MCF 10A (cell line): Measurements from ENCODE around the gene ORAI1. TPM values are rescaled to one million over a fixed set of nuclear protein-coding genes. Genes with fewer than 3 reads are reported as not detected.

Source experiments
- BruUV-seq: library from RNA; stranded (reverse); fragments of 400-500 nt; replicated peaks from 2 replicates; lab custom pipeline; 2021; lab: Mats Ljungman, UMichigan
- CTCF ChIA-PET: fragments of 300-600 bp; sonication (Branson Sonifier 250); formaldehyde crosslinking; extraction: SDS; loops from one replicate; lab custom pipeline; 2021; ENCODE audit warnings: antibody characterized with exemption, inconsistent platforms; lab: Yijun Ruan, JAX
- POLR2A ChIA-PET: fragments of 300-600, 350-650 bp; sonication (Branson Sonifier 250); formaldehyde crosslinking; extraction: SDS; loops from one replicate; lab custom pipeline; 2020; ENCODE audit warnings: antibody characterized with exemption, inconsistent platforms; lab: Yijun Ruan, JAX
- DNase-seq: peaks from one replicate; pipeline ENCODE4 v3.0.0-alpha.2; 2018; ENCODE audit not compliant: unreplicated experiment
- H3K27ac Mint-ChIP-seq: one replicate; pipeline ENCODE4 v1.8.0; 2022; ENCODE audit warnings: mild to moderate bottlenecking, low read depth, mixed read lengths; ENCODE audit not compliant: unreplicated experiment
- H3K27me3 Mint-ChIP-seq: one replicate; pipeline ENCODE4 v1.8.0; 2022; ENCODE audit warnings: mixed read lengths; ENCODE audit not compliant: insufficient read depth, unreplicated experiment
- H3K36me3 Mint-ChIP-seq: one replicate; pipeline ENCODE4 v1.8.0; 2022; ENCODE audit warnings: mild to moderate bottlenecking, moderate library complexity, mixed read lengths; ENCODE audit not compliant: insufficient read depth, unreplicated experiment
- H3K4me1 Mint-ChIP-seq: one replicate; pipeline ENCODE4 v1.8.0; 2022; ENCODE audit warnings: mixed read lengths; ENCODE audit not compliant: insufficient read depth, unreplicated experiment
- H3K4me3 Mint-ChIP-seq: one replicate; pipeline ENCODE4 v1.8.0; 2022; ENCODE audit warnings: mild to moderate bottlenecking, moderate library complexity, mixed read lengths; ENCODE audit not compliant: unreplicated experiment
- H3K9me3 Mint-ChIP-seq: one replicate; pipeline ENCODE4 v1.8.0; 2022; ENCODE audit warnings: mixed read lengths; ENCODE audit not compliant: unreplicated experiment
- CTCF ChIP-seq: fragments of 200-600 bp; IDR thresholded peaks from one replicate; pipeline ENCODE4 v1.8.0; 2022; ENCODE audit warnings: antibody characterized with exemption, mild to moderate bottlenecking; ENCODE audit not compliant: unreplicated experiment
- intact Hi-C: fragments of 100-400 bp; cut with micrococcal nuclease; formaldehyde crosslinking; loops from 2 replicates; pipeline ENCODE4 v1.14.1; 2022
- total RNA-seq: library from RNA; stranded (reverse); gene quantifications from 2 replicates; pipeline ENCODE4 v1.2.3, GENCODE V29; 2022

ORAI1 gene
- total RNA-seq, 1 experiment from 2014 or later = 16.3 TPM

DNA sequence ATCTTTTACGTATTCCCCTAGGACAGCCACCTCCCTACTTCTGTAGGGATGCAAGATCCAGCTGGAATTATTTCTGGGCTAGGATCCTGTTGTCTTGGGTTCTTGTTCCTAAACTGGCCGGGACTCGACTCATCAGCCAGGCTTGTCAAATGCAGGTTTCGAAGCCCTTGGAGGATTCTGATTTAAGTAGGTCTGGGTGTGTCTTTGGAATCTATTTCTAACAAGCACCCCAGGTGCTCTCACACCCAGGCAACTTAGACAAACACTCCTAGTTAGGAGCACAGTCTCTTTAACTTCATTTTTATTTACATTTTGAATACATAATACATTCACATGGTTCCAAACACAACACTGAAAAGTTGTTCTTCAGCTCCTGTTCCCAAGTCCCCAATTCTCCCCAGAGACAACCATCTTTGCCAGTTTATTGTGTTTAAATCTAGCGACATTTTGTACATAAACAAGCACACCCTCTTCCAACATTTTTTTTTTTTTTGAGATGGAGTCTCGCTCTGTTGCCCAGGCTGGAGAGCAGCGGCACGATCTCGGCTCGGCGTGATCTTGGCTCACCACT lies 22.2 kb downstream of the ORAI1 start:
- no TSS peak for BruUV-seq
- intact Hi-C loops = no loop called here
- H3K36me3 Mint-ChIP-seq = no peaks in the 10 kb centered on the region
- H3K4me1 Mint-ChIP-seq = no peaks in the 10 kb centered on the region
- no peaks in the 10 kb centered on the region for H3K9me3 Mint-ChIP-seq
- TF ChIP-seq CTCF = no peak
- no peak overlapping the region for H3K27ac Mint-ChIP-seq
- POLR2A ChIA-PET = no interaction called here
- no peak overlapping the region for H3K4me3 Mint-ChIP-seq
- CTCF ChIA-PET = interaction anchor here (0.6 to 0.7 kb wide), 2 partner anchors 10 to 154 kb away, joined by 3 to 4 read pairs; no protein-coding TSS in a partner anchor
- no peaks in the 10 kb centered on the region for H3K27me3 Mint-ChIP-seq
- no peak for DNase-seq

- intact Hi-C loops = no loop called here
- DNase-seq = no peak
- Mint-ChIP-seq H3K4me1 (no peaks in the 10 kb centered on the region), H3K9me3 (no peaks in the 10 kb centered on the region), H3K4me3 (no peak overlapping the region), H3K27me3 (no peaks in the 10 kb centered on the region), H3K36me3 (no peaks in the 10 kb centered on the region), H3K27ac (no peak overlapping the region)
- ChIA-PET CTCF (interaction anchor here (0.6 kb wide), 1 partner anchor 43 kb away, joined by 3 read pairs; no protein-coding TSS in a partner anchor), POLR2A (interaction anchor here (0.8 kb wide), 1 partner anchor 19 kb away, joined by 4 read pairs; no protein-coding TSS in a partner anchor)
- no peak for TF ChIP-seq CTCF
- no TSS peak for BruUV-seq
Measured at GRCh38 chr12:121649322-121649721, 23.0 kb downstream of the ORAI1 start.

GRCh38 chr12:121649819-121650353 lies 23.6 kb downstream of the ORAI1 start:
- Mint-ChIP-seq H3K4me1 (no peaks in the 10 kb centered on the region), H3K9me3 (no peaks in the 10 kb centered on the region), H3K27me3 (no peaks in the 10 kb centered on the region), H3K36me3 (no peaks in the 10 kb centered on the region), H3K27ac (no peak overlapping the region), H3K4me3 (no peak overlapping the region)
- BruUV-seq = no TSS peak
- TF ChIP-seq CTCF = no peak
- CTCF ChIA-PET = interaction anchor here (0.6 to 0.7 kb wide), 2 partner anchors 14 to 44 kb away, joined by 3 read pairs; no protein-coding TSS in a partner anchor
- intact Hi-C loops = no loop called here
- no peak for DNase-seq
- POLR2A ChIA-PET = interaction anchor here (0.8 kb wide), 1 partner anchor 19 kb away, joined by 4 read pairs; no protein-coding TSS in a partner anchor

DNA sequence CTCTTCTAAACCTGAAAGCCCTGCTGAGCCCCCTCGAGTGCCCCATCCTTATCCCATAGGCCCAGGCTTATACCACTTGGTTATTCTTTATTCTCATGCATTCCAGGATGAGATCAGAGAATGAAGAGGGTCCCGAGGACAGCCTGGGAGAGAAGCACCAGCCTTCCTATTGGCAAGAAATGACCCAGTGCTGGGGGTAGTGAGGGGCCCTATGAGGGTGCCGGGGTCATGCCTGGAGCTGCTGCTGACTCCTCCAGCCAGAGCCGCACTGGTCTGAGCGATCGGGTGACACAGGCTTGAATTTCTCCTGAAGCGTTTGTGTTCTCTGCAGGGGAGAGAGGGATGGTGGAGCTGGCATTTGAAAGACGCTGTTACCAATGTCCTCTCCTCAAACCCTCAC lies 25.0 kb downstream of the ORAI1 start:
- POLR2A ChIA-PET = no interaction called here
- H3K27ac Mint-ChIP-seq = no peak overlapping the region
- no peak for TF ChIP-seq CTCF

More for the DNA sequence above, 25.0 kb downstream of the ORAI1 start:
- H3K4me1 Mint-ChIP-seq = no peaks in the 10 kb centered on the region
- no peak for DNase-seq
- no peaks in the 10 kb centered on the region for H3K36me3 Mint-ChIP-seq
- no TSS peak for BruUV-seq
- CTCF ChIA-PET = no interaction called here
- H3K27me3 Mint-ChIP-seq = no peaks in the 10 kb centered on the region
- intact Hi-C loops = no loop called here
- no peaks in the 10 kb centered on the region for H3K9me3 Mint-ChIP-seq
- H3K4me3 Mint-ChIP-seq = no peak overlapping the region
